Stimulated activated naive CD8-positive, alpha-beta T cell treated with anti-CD3 and anti-CD28 coated beads, Interleukin-15, Interleukin-2, amounts not matched to agents 100 ng/mL and 50 ng/mL, for 24 hours (primary cell): ENCODE measurements around the gene DEFB131B.
"Not testable (repeated sequence)": the region's sequence is repeated elsewhere in the genome, so short reads cannot be mapped to it uniquely, and the experiment has no call there.

ENCODE experiments used
- H3K27ac Mint-ChIP-seq: one replicate; pipeline ENCODE4 v1.8.0; 2021; ENCODE audit warnings: mild to moderate bottlenecking, mixed read lengths
- H3K27me3 Mint-ChIP-seq: one replicate; pipeline ENCODE4 v1.8.0; 2021; ENCODE audit warnings: mixed read lengths
- H3K36me3 Mint-ChIP-seq: one replicate; pipeline ENCODE4 v1.8.0; 2021; ENCODE audit warnings: low read depth, mixed read lengths
- H3K4me1 Mint-ChIP-seq: one replicate; pipeline ENCODE4 v1.8.0; 2021; ENCODE audit warnings: low read depth, mixed read lengths
- H3K4me3 Mint-ChIP-seq: one replicate; pipeline ENCODE4 v1.8.0; 2021; ENCODE audit warnings: mild to moderate bottlenecking, mixed read lengths
- H3K9me3 Mint-ChIP-seq: one replicate; pipeline ENCODE4 v1.8.0; 2021; ENCODE audit warnings: mixed read lengths

DEFB131B gene

DNA sequence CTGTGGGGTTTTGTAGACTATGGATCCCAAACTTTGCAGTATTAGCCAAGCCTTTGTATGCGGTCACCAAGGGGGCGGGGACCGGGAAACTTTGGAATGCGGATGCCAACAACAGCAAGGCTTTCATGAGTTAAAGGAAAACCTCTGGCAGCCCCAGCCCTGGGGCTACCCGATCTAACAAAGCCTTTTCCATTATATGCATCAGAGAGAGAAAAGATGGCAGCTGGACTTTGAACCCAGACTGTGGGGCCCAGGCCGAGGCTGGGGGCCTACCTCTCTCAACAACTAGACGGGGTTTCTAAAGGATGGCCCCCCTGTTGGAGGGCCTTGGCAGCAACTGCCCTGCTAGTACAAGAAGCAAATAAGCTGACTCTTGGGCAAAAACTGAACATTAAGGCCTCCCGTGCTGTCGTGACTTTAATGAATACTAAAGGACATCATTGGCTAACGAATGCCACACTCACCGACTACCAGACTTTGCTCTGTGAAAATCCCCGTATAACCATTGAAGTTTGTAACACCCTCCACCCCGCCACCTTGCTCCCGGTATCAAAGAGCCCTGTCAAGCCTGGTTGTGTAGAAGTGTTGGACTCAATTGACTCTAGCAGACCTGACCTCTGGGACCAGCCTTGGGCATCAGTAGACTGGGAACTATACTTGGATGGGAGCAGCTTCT lies 10.2 kb downstream of the DEFB131B start:
- H3K36me3 Mint-ChIP-seq, H3K9me3 Mint-ChIP-seq, H3K4me3 Mint-ChIP-seq, H3K27ac Mint-ChIP-seq, H3K27me3 Mint-ChIP-seq, H3K4me1 Mint-ChIP-seq: not testable (repeated sequence)

DNA sequence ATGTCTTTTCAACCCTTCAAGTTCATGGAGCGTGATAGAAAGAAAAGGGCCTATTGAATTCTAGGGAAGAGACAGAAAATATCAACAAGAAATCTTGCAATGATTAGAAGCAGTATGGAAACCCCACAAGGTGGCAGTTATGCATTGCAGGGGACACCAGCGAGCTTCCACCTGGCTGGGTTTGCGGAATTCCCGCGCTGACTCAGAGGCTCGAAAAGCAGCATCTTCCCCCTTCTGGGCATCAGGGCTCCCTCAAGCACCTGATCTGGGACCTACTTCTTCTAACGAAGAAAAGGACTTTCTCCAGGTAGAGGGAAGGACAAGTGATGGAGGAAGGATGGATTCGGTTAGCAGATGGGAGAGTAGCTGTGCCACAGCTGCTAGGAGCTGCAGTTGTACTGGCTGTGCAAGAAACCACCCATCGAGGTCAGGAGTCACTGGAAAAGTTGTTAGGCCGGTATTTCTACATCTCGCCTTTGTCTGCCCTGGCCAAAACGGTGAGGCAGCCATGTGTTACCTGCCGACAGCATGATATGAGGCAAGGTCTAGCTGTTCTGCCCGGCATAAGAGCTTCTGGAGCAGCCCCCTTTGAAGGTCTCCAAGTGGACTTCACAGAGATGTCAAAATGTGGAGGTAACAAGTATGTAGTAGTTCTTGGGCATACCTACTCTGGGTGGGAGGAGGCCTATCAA lies 11.1 kb downstream of the DEFB131B start:
- H3K27ac Mint-ChIP-seq, H3K4me1 Mint-ChIP-seq, H3K27me3 Mint-ChIP-seq, H3K9me3 Mint-ChIP-seq, H3K4me3 Mint-ChIP-seq, H3K36me3 Mint-ChIP-seq: not testable (repeated sequence)

DNA sequence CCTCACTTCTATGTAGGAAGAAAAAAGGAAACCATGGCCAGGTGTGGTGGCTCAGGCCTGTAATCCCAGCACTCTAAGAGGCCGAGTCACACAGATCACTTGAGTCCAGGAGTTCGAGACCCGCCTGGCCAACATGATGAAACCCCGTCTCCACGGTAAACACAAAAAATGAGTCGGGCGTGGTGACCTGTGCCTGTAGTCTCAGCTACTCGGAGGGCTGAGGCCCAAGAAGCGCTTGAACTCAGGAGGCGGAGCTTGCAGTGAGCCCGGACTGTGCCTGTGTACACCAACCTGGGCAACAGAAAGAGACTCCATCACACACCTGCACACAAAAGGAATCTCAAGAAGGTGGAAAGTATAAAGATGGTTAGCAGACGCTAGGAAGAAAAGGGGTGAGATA lies 17.7 kb downstream of the DEFB131B start:
- no peaks in the 10 kb centered on the region for H3K27me3 Mint-ChIP-seq
- H3K4me3 Mint-ChIP-seq, result no peak overlapping the region
- H3K36me3 Mint-ChIP-seq, result peaks cover 35% of the 10 kb centered on the region
- H3K27ac Mint-ChIP-seq, result no peak overlapping the region
- no peaks in the 10 kb centered on the region for H3K4me1 Mint-ChIP-seq
- no peaks in the 10 kb centered on the region for H3K9me3 Mint-ChIP-seq

DNA sequence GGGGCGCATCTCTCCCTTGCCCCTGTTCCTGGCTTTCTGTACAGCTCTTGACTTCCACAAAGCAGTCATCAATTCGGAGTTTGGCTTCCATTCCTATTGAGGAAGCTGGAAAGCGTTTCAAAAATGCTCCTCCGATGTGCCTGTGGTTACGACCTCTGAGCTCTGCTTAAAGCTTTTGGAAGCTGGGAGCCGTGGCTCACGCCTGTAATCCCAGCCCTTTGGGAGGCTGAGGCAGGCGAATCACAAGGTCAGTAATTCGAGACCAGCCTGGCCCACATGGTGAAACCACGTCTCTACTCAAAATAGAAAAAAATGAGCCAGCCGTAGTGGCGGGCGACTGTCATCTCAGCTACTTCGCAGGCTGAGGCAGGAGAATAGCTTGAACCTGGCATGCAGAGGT lies 22.9 kb downstream of the DEFB131B start:
- not testable (repeated sequence) for H3K4me1 Mint-ChIP-seq, H3K27me3 Mint-ChIP-seq, H3K9me3 Mint-ChIP-seq, H3K27ac Mint-ChIP-seq, H3K4me3 Mint-ChIP-seq
- H3K36me3 Mint-ChIP-seq, result peaks cover 33% of the 10 kb centered on the region

DNA sequence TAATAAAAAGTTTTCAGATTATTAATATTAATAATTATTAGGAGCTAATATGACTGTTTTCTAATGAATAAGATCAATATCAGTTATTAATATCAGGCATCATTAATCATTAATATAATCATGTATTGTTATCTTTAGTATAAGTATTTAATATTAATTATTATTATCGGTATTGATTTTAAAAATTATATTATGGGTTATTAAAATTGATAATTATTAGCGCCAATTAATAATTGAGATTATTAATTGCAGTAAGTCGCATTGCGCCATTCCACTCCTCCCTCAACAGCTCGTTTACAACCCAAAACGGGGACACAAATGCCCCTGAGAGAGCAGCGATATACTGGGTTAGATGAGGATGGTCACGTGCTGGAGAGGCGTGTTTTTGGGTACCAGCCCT lies 30.0 kb downstream of the DEFB131B start:
- Mint-ChIP-seq H3K27ac (no peak overlapping the region), H3K36me3 (peaks cover 41% of the 10 kb centered on the region), H3K27me3 (no peaks in the 10 kb centered on the region), H3K4me1 (peaks cover 11% of the 10 kb centered on the region), H3K9me3 (no peaks in the 10 kb centered on the region), H3K4me3 (no peak overlapping the region)

DNA sequence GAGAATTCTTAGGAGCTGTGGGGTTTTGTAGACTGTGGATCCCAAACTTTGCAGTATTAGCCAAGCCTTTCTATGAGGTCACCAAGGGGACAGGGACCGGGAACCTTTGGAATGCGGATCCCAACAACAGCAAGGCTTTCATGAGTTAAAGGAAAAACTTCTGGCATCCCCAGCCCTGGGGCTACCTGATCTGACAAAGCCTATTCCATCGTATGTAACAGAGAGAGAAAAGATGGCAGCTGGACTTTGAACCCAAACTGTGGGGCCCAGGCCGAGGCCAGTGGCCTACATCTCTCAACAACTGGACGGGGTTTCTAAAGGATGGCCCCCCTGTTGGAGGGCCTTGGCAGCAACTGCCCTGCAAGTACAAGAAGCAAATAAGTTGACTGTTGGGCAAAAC lies 32.5 kb downstream of the DEFB131B start:
- H3K36me3 Mint-ChIP-seq, result peaks cover 50% of the 10 kb centered on the region
- H3K27ac Mint-ChIP-seq, H3K9me3 Mint-ChIP-seq, H3K4me3 Mint-ChIP-seq, H3K27me3 Mint-ChIP-seq: not testable (repeated sequence)
- H3K4me1 Mint-ChIP-seq, result peaks cover 14% of the 10 kb centered on the region

DNA sequence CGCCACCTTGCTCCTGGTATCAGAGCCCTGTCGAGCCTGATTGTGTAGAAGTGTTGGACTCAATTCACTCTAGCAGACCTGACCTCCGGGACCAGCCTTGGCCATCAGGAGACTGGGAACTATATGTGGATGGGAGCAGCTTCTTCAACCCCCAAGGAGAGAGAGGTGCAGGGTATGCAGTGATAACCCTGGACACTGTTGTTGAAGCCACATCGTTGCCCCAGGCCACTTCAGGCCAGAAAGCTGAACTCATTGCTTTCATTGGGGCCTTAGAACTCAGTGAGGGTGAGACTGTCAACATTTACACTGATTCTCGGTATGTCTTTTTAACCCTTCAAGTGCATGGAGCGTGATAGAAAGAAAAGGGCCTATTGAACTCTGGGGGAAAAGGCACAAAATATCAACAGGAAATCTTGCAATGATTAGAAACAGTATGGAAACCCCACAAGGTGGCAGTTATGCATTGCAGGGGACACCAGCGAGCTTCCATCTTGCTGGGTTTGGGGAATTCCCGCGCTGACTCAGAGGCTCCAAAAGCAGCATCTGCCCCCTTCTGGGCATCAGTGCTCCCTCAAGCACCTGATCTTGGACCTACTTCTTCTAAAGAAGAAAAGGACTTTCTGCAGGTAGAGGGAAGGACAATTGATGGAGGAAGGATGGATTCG lies 33.2 kb downstream of the DEFB131B start:
- not testable (repeated sequence) for H3K27me3 Mint-ChIP-seq, H3K4me3 Mint-ChIP-seq, H3K9me3 Mint-ChIP-seq
- peak overlapping the region; percentile 86 for H3K27ac Mint-ChIP-seq
- H3K4me1 Mint-ChIP-seq, result peaks cover 14% of the 10 kb centered on the region
- peaks cover 53% of the 10 kb centered on the region for H3K36me3 Mint-ChIP-seq

DNA sequence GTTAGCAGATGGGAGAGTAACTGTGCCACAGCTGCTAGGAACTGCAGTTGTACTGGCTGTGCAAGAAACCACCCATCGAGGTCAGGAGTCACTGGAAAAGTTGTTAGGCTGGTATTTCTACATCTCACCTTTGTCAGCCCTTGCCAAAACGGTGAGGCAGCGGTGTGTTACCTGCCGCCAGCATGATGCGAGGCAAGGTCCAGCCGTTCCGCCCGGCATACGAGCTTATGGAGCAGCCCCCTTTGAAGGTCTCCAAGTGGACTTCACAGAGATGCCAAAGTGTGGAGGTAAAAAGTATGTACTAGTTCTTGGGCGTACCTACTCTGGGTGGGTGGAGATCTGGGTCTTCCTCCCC lies 33.7 kb downstream of the DEFB131B start:
- Mint-ChIP-seq H3K4me1 (peaks cover 14% of the 10 kb centered on the region), H3K27ac (peak overlapping the region; percentile 86), H3K36me3 (peaks cover 56% of the 10 kb centered on the region)
- H3K4me3 Mint-ChIP-seq, H3K9me3 Mint-ChIP-seq, H3K27me3 Mint-ChIP-seq: not testable (repeated sequence)

DNA sequence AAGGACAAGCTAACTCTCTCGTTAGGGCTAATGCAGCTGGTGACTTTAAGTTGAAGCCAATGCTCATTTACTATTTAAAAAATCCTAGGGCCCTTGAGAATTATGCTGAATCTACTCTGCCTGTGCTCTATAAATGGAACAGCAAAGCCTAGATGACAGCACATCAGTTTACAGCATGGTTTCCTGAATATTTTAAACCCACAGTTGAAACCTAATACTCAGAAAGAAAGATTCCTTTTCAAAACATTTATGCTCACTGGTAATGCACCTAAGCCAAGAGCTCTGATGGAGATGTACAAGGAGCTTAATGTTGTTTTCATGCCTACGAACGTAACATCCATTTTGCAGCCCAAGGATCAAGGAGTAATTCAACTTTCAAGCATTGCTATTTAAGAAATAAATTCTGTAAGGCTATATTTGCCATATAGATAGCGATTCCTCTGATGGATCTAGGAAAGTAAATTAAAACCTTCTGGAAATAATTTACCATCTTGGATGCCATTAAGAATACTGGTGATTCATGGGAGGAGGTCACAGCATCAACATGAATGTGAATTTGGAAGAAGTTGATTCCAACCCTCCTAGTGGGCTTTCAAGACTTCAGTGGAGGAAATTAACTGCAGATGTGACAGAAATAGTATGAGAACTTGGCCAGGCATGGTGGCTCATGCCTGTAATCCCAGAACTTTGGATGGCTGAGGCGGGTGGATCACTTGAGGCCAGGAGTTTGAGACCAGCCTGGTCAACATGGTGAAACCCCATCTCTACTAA lies 35.7 kb downstream of the DEFB131B start:
- Mint-ChIP-seq H3K36me3 (peaks cover 60% of the 10 kb centered on the region), H3K4me1 (peaks cover 14% of the 10 kb centered on the region), H3K27ac (no peak overlapping the region)

DNA sequence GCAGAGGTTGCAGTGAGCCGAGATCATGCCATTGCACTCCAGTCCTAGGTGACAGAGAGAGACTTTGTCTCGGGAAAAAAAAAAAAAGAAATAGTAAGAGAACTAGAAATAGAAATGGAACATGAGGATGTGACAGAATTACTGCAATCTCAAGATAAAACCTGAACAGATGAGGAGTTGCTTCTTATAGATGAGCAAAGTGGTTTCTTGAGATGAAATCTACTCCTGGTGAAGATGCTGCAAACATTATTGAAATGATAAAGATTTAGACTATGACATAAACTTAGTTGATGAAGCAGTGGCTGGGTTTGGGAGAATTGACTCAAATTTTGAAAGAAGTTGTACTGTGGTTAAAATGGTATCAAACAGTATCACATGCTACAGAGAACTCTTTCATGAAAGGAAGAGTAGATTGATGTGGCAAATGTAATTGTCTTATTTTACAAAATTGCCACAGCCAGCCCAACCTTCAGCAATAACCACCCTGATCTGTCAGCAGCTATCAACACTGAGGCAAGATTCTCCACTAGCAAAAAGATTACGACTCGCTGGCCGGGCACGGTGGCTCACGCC lies 36.5 kb downstream of the DEFB131B start:
- Mint-ChIP-seq H3K27me3 (no peaks in the 10 kb centered on the region), H3K36me3 (peaks cover 62% of the 10 kb centered on the region), H3K4me3 (no peak overlapping the region), H3K9me3 (no peaks in the 10 kb centered on the region), H3K27ac (peak overlapping the region; percentile 13), H3K4me1 (peaks cover 14% of the 10 kb centered on the region)

More for the DNA sequence above, 35.7 kb downstream of the DEFB131B start:
- H3K9me3 Mint-ChIP-seq, result no peaks in the 10 kb centered on the region
- no peaks in the 10 kb centered on the region for H3K27me3 Mint-ChIP-seq
- no peak overlapping the region for H3K4me3 Mint-ChIP-seq

DNA sequence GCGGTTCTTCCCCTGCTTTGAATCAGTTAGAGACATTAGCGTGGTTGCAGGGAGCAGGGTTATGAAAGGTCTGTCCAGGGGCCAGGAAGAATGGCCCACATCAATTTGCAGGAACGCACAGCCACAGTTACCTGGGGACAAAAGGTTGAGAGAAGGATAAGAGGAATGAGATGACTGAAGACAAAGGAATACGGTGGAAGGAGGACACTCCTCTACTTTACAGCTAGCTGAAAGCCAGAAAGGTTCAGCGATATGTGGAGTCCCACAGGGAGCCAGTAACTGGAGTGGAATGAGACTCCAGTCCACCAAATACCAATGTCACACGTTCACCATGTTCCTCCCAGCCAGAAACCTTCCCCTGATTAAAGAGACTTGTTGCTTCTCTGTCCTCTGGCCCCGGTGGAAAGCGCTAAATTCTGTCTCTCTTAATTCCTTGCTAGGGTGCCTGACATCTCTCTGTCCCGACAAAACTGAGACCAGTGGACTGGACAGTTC lies 39.4 kb downstream of the DEFB131B start:
- H3K36me3 Mint-ChIP-seq, result peaks cover 55% of the 10 kb centered on the region
- H3K27me3 Mint-ChIP-seq, result no peaks in the 10 kb centered on the region
- H3K4me3 Mint-ChIP-seq, result no peak overlapping the region
- H3K27ac Mint-ChIP-seq, result no peak overlapping the region
- peaks cover 4% of the 10 kb centered on the region for H3K4me1 Mint-ChIP-seq
- no peaks in the 10 kb centered on the region for H3K9me3 Mint-ChIP-seq

DNA sequence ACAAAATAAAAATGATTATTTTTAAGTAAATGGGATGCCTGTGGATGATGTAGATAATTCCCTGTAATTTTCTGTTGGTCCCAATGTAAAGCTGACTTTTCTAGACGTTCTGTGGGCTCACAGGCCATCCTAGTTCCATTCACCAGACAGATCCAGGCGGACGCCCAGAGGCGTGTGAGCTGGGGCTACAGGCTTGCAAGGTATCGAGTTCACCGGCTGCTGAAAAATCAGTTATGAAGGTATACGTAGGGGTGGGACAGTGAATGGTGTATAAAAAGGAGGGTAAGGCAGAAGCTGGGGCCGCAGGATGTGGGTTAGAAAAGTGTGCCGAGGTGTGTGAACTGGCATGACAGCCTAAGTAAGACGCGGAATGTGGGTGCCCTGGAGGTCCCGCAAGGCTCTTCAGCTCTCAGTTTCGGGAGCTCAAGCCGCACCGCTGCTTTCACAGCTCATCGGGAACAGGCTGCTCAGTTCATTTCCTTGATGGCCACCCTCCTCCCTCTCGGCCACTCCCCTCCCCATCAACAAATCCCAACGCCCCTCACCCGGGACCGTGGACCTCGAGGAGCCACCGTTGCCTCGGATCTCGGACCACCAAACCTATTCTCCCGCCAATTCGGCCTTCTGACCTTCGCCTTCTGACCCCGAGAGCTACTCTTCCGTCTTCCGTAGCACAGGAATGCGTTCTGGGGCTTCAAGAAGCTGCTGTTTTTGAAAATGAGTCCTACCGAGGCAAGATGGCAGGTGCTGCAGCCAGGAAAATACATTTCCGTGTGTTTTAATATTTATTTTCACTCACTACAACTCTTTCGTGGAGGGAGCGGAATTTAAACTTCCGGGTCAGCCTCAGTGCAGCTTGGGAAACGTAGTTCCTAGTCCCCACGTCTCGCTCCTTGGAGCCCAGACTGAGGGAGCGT lies 49.8 kb downstream of the DEFB131B start, which contains the start of gene XNDC1N:
TSS of gene XNDC1N (minus strand) at position 775 of the 917 bp plus-strand sequence. CDS start 5,241 bp downstream, outside the sequence.
- Mint-ChIP-seq H3K4me3 (peak within 1 kb of the TSS; percentile 97), H3K27ac (peak within 1 kb of the TSS; percentile 100), H3K4me1 (peaks cover 52% of the 10 kb centered on the region), H3K27me3 (no peaks in the 10 kb centered on the region), H3K9me3 (no peaks in the 10 kb centered on the region), H3K36me3 (peaks cover 16% of the 10 kb centered on the region)

DNA sequence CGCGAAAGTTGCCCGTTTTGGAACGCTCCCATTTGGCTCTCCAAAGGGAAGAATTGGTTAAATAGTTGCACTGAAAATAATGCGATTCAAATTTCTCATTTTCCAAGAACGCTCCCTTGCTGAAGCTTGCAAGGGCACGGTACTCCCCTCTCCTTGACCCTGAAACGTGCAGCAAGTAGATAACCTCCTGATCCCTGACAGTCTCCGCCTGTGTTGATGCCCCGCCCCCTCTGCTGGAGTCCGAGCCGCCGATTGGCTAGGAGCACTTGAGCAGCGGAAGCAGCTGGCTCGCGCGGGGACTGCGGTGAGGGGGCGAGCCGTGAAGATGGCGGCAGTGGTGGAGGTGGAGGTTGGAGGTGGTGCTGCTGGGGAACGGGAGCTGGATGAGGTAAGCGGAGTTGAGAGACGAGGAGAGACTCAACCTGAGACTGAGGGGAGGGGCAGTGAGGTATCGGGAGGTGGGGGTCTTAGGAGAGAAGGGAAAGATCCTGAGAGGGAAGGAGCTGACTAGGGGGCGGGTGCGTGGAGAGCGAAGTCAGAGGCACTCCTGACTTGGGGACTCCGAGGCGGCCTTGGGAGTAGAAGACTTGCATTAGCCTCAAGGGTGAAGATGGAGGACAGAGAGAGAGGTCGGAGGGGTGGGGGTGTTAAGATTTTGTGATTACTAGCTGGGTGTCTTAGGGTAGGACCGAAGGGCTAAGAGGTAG lies 50.6 kb downstream of the DEFB131B start, which contains the start of gene RNF121:
TSS of gene RNF121 (plus strand) at position 310 of the 707 bp plus-strand sequence. CDS start at position 326, 16 bp downstream.
- no peaks in the 10 kb centered on the region for H3K9me3 Mint-ChIP-seq
- H3K27ac Mint-ChIP-seq, result peak within 1 kb of the TSS; percentile 100
- H3K4me1 Mint-ChIP-seq, result peaks cover 58% of the 10 kb centered on the region
- H3K4me3 Mint-ChIP-seq, result peak within 1 kb of the TSS; percentile 97
- no peaks in the 10 kb centered on the region for H3K27me3 Mint-ChIP-seq
- H3K36me3 Mint-ChIP-seq, result peaks cover 14% of the 10 kb centered on the region
